HepG2 (cell line): ENCODE data around the gene HOXA11. TPM values are rescaled to one million over a fixed set of nuclear protein-coding genes. Genes with fewer than 3 reads are reported as not detected.
A peak's percentile ranks its signal among the peaks of the same experiment; 100 is the strongest.

ENCODE experiments used
- AGO2 ChIP-seq: fragments of 200-400 bp; formaldehyde crosslinking; optimal IDR thresholded peaks from 2 replicates; pipeline ENCODE3; 2017; ENCODE audit warnings: mild to moderate bottlenecking, low read depth, low read length, moderate library complexity
- ARID4A ChIP-seq: sonication (generic); formaldehyde crosslinking; IDR thresholded peaks from 2 replicates; pipeline ENCODE4 v1.5.0; 2020; ENCODE audit warnings: mild to moderate bottlenecking, missing genetic modification reagents, borderline replicate concordance
- DRAP1 ChIP-seq: IDR thresholded peaks from 2 replicates; pipeline ENCODE4 v1.6.1; 2016; ENCODE audit warnings: missing genetic modification reagents, missing compliant biosample characterization
- FOXA3 ChIP-seq: IDR thresholded peaks from 2 replicates; pipeline ENCODE4 v1.6.1; 2016; ENCODE audit warnings: missing genetic modification reagents, missing compliant biosample characterization
- HMGXB4 ChIP-seq, 2 experiments: sonication (generic) in 1 of 2; formaldehyde crosslinking in 1 of 2; IDR thresholded peaks; 2 replicates each; pipeline versions ENCODE4 v1.4.0 to v1.6.1; 2018 to 2020; ENCODE audit warnings: missing genetic modification reagents in 2 of 2, borderline replicate concordance in 1 of 2, low read depth in 1 of 2, mild to moderate bottlenecking in 1 of 2, missing biosample characterization in 1 of 2
- KDM2A ChIP-seq: sonication (generic); formaldehyde crosslinking; IDR thresholded peaks from 2 replicates; pipeline ENCODE4 v1.4.0; 2020; ENCODE audit warnings: low read depth, missing genetic modification reagents, borderline replicate concordance
- MAX ChIP-seq: IDR thresholded peaks from 2 replicates; pipeline ENCODE4 v1.6.1; 2012; ENCODE audit warnings: inconsistent platforms
- MIXL1 ChIP-seq: IDR thresholded peaks from 2 replicates; pipeline ENCODE4 v1.6.1; 2016
- MNT ChIP-seq: fragments of 450-650 bp; IDR thresholded peaks from 2 replicates; pipeline ENCODE4 v1.6.1; 2016
- NR2F6 ChIP-seq, 2 experiments: IDR thresholded peaks; 2 replicates each; pipeline ENCODE4 v1.6.1; 2016; ENCODE audit warnings: antibody characterized with exemption in 1 of 2, mild to moderate bottlenecking in 1 of 2
- POGZ ChIP-seq: sonication (generic); formaldehyde crosslinking; IDR thresholded peaks from 2 replicates; pipeline ENCODE4 v1.4.0; 2020; ENCODE audit warnings: mild to moderate bottlenecking, missing genetic modification reagents
- RNF2 ChIP-seq: fragments of 450-650 bp; conservative IDR thresholded peaks from 2 replicates; pipeline ENCODE4 v1.6.1; 2016; ENCODE audit warnings: low read depth
- SALL1 ChIP-seq: sonication (generic); formaldehyde crosslinking; IDR thresholded peaks from 2 replicates; pipeline ENCODE4 v1.8.0; 2022; ENCODE audit warnings: mild to moderate bottlenecking, missing genetic modification reagents
- SP5 ChIP-seq: IDR thresholded peaks from 2 replicates; pipeline ENCODE4 v1.6.1; 2016; ENCODE audit warnings: low read depth, borderline replicate concordance
- USF2 ChIP-seq, 2 experiments: sonication (generic) in 1 of 2; formaldehyde crosslinking in 1 of 2; IDR thresholded peaks; 2 replicates each; pipeline versions ENCODE4 v1.5.1 to v1.6.1; 2011 to 2020; ENCODE audit warnings: borderline replicate concordance in 1 of 2, low read depth in 1 of 2, low read length in 1 of 2, mild to moderate bottlenecking in 1 of 2, missing genetic modification reagents in 1 of 2, moderate library complexity in 1 of 2
- polyA plus RNA-seq, 8 experiments: library from polyadenylated mRNA; depleted of rRNA in 3 of 8; stranded (reverse) in 7 of 8; unstranded in 1 of 8; fragments of >200 nt; fragmentation: Illumina TruSeq in 4 of 8; extraction: Trizol in 4 of 8; gene quantifications; 2 replicates each; pipeline versions ENCODE4 v1.2.1 to v1.2.3, GENCODE V29; 2011 to 2016; ENCODE audit warnings: low read depth in 4 of 8, missing spikeins in 1 of 8, mixed read lengths in 1 of 8; ENCODE audit not compliant: insufficient read depth in 1 of 8
- total RNA-seq, 5 experiments: library from RNA; depleted of rRNA; stranded (reverse); fragments of >200 nt; fragmentation: Illumina TruSeq; extraction: Trizol; gene quantifications; 2 replicates each; pipeline ENCODE4 v1.2.3, GENCODE V29; 2016; ENCODE audit warnings: low read depth in 1 of 5

Gene HOXA11
- total and polyA plus RNA-seq, 2 of the 13 experiments (the other 11 are each of a cell fraction or from before 2014, with no cell fraction given): not detected

GRCh38 chr7:27143023-27143949, 41.7 kb downstream of the HOXA11 start, which contains the start of gene HOXA5 (continued):
- TF ChIP-seq KDM2A (0 out of 2 replicates have a peak, but pooled peaks have one; percentile 28), USF2 (IDR thresholded peaks at IDR 0.05; ENCODE audit: low read depth, low read length) (peak; percentile 60), USF2 (CRISPR knock-in tag; IDR thresholded peaks at IDR 0.05; ENCODE audit: borderline replicate concordance) (peak; percentile 87), POGZ (peak; percentile 82), HMGXB4 (CRISPR knock-in tag; IDR thresholded peaks at IDR 0.05; ENCODE audit: borderline replicate concordance in 1 of 2, low read depth in 1 of 2) (peak; percentile 50 to 81; a peak in 3 of 4 replicates), NR2F6 (IDR thresholded peaks at IDR 0.05) (no peak), NR2F6 (CRISPR knock-in tag; IDR thresholded peaks at IDR 0.05) (0 out of 2 replicates have a peak, but pooled peaks have one; percentile 22), MIXL1 (CRISPR knock-in tag) (peak; percentile 17; the same call in 1 of the 2 replicates), SALL1 (CRISPR knock-in tag) (peak; percentile 49), FOXA3 (CRISPR knock-in tag) (peak; percentile 25; the same call in 1 of the 2 replicates), DRAP1 (peak; percentile 56), AGO2 (peak; percentile 72), ARID4A (CRISPR knock-in tag) (peak; percentile 52; the same call in 1 of the 2 replicates), MAX (peak; percentile 60), MNT (0 out of 2 replicates have a peak, but pooled peaks have one; percentile 28), RNF2 (no peak), SP5 (CRISPR knock-in tag) (no peak)
